Activated CD8-positive, alpha-beta T cell treated with anti-CD3 and anti-CD28 coated beads, Interleukin-2, amount 10 ng/mL, durations not matched to agents 7 days and 5 days (primary cell): ENCODE data around the gene MAP1A. TPM values are rescaled to one million over a fixed set of nuclear protein-coding genes. Genes with fewer than 3 reads are reported as not detected.
"Not testable (repeated sequence)": the region's sequence is repeated elsewhere in the genome, so short reads cannot be mapped to it uniquely, and the experiment has no call there.

ENCODE experiments used
- ATAC-seq: fragments of 150-1000 bp; cut with Tn5 transposase; one replicate; pipeline ENCODE4 v1.10.0; 2021; ENCODE audit warnings: moderate library complexity
- CTCF ChIA-PET: fragments of 350-600 bp; sonication (Branson Sonifier 250); formaldehyde crosslinking; loops from one replicate; lab custom pipeline; 2021; ENCODE audit warnings: antibody characterized with exemption; lab: Charles Lee
- POLR2A ChIA-PET: fragments of 350-600 bp; sonication (Branson Sonifier 250); formaldehyde crosslinking; loops from one replicate; lab custom pipeline; 2021; ENCODE audit warnings: antibody characterized with exemption; lab: Charles Lee
- DNase-seq: peaks from one replicate; pipeline ENCODE4 v3.0.0-alpha.2; 2020
- H3K27ac Mint-ChIP-seq: one replicate; pipeline ENCODE4 v1.8.0; 2021; ENCODE audit warnings: mild to moderate bottlenecking, mixed read lengths
- H3K27me3 Mint-ChIP-seq: one replicate; pipeline ENCODE4 v1.8.0; 2021; ENCODE audit warnings: low read depth, mixed read lengths
- H3K36me3 Mint-ChIP-seq: one replicate; pipeline ENCODE4 v1.8.0; 2021; ENCODE audit warnings: low read depth, mixed read lengths
- H3K4me1 Mint-ChIP-seq: one replicate; pipeline ENCODE4 v1.8.0; 2021; ENCODE audit warnings: low read depth, mixed read lengths
- H3K4me3 Mint-ChIP-seq: one replicate; pipeline ENCODE4 v1.8.0; 2021; ENCODE audit warnings: mild to moderate bottlenecking, mixed read lengths
- H3K9me3 Mint-ChIP-seq: one replicate; pipeline ENCODE4 v1.8.0; 2022; ENCODE audit warnings: mixed read lengths; ENCODE audit not compliant: insufficient read depth
- total RNA-seq, 2 experiments: library from RNA; stranded (reverse); gene quantifications; one replicate each; pipeline ENCODE4 v1.2.3, GENCODE V29; 2021

Gene MAP1A
- total RNA-seq, 2 experiments from 2014 or later = 5.3 to 5.6 TPM

- H3K36me3 Mint-ChIP-seq = peaks cover 2% of the 10 kb centered on the region
- ChIA-PET CTCF (interaction anchor here (0.9 kb wide), 1 partner anchor 90 kb away, joined by 3 read pairs; no protein-coding TSS in a partner anchor), POLR2A (no interaction called here)
- H3K27ac Mint-ChIP-seq = no peak overlapping the region
- no peaks in the 10 kb centered on the region for H3K27me3 Mint-ChIP-seq
- no peak overlapping the region for H3K4me3 Mint-ChIP-seq
- no peak for ATAC-seq
- DNase-seq = no peak
- H3K4me1 Mint-ChIP-seq = peaks cover 4% of the 10 kb centered on the region
- H3K9me3 Mint-ChIP-seq = no peaks in the 10 kb centered on the region
Measured at GRCh38 chr15:43531018-43531670, 13.7 kb downstream of the MAP1A start.

- H3K27me3 Mint-ChIP-seq, H3K9me3 Mint-ChIP-seq, ATAC-seq, H3K27ac Mint-ChIP-seq, POLR2A ChIA-PET, H3K36me3 Mint-ChIP-seq, DNase-seq, H3K4me3 Mint-ChIP-seq, H3K4me1 Mint-ChIP-seq, CTCF ChIA-PET: not testable (repeated sequence)
Measured at GRCh38 chr15:43532826-43533225, 15.4 kb downstream of the MAP1A start.

GRCh38 chr15:43534897-43535296, 17.5 kb downstream of the MAP1A start:
- CTCF ChIA-PET = no interaction called here

GRCh38 chr15:43538091-43538490, 20.7 kb downstream of the MAP1A start:
- DNase-seq (no peak), ATAC-seq (no peak)
- no peaks in the 10 kb centered on the region for H3K27me3 Mint-ChIP-seq
- POLR2A ChIA-PET = no interaction called here
- peaks cover 2% of the 10 kb centered on the region for H3K36me3 Mint-ChIP-seq
- H3K4me1 Mint-ChIP-seq = peaks cover 9% of the 10 kb centered on the region
- no peak overlapping the region for H3K27ac Mint-ChIP-seq
- CTCF ChIA-PET = no interaction called here
- no peaks in the 10 kb centered on the region for H3K9me3 Mint-ChIP-seq
- H3K4me3 Mint-ChIP-seq = no peak overlapping the region

More at GRCh38 chr15:43534897-43535296, 17.5 kb downstream of the MAP1A start:
- no peak overlapping the region for H3K27ac Mint-ChIP-seq
- DNase-seq (no peak), ATAC-seq (no peak)
- POLR2A ChIA-PET = no interaction called here
- H3K36me3 Mint-ChIP-seq = peaks cover 2% of the 10 kb centered on the region
- H3K4me1 Mint-ChIP-seq = no peaks in the 10 kb centered on the region
- no peak overlapping the region for H3K4me3 Mint-ChIP-seq
- H3K9me3 Mint-ChIP-seq = no peaks in the 10 kb centered on the region
- H3K27me3 Mint-ChIP-seq = no peaks in the 10 kb centered on the region

GRCh38 chr15:43541785-43542184, 24.4 kb downstream of the MAP1A start:
- H3K27ac Mint-ChIP-seq = no peak overlapping the region
- ChIA-PET CTCF (interaction anchor here (0.7 to 1.7 kb wide), 3 partner anchors 49 to 195 kb away, joined by 3 read pairs; partner anchors contain the start of gene TP53BP1), POLR2A (interaction anchor here (0.6 kb wide), 1 partner anchor 68 kb away, joined by 3 read pairs; no protein-coding TSS in a partner anchor)

GRCh38 chr15:43544266-43544665, 26.9 kb downstream of the MAP1A start:
- no peak overlapping the region for H3K4me3 Mint-ChIP-seq
- ChIA-PET POLR2A (no interaction called here), CTCF (no interaction called here)
- H3K4me1 Mint-ChIP-seq = peaks cover 9% of the 10 kb centered on the region
- no peak for DNase-seq
- no peaks in the 10 kb centered on the region for H3K27me3 Mint-ChIP-seq
- ATAC-seq = no peak
- peaks cover 3% of the 10 kb centered on the region for H3K36me3 Mint-ChIP-seq
- H3K27ac Mint-ChIP-seq = no peak overlapping the region
- no peaks in the 10 kb centered on the region for H3K9me3 Mint-ChIP-seq

More at GRCh38 chr15:43541785-43542184, 24.4 kb downstream of the MAP1A start:
- DNase-seq (no peak), ATAC-seq (no peak)
- peaks cover 9% of the 10 kb centered on the region for H3K4me1 Mint-ChIP-seq
- no peaks in the 10 kb centered on the region for H3K9me3 Mint-ChIP-seq
- H3K36me3 Mint-ChIP-seq = no peaks in the 10 kb centered on the region
- H3K27me3 Mint-ChIP-seq = no peaks in the 10 kb centered on the region
- no peak overlapping the region for H3K4me3 Mint-ChIP-seq

GRCh38 chr15:43545426-43545825, 28.0 kb downstream of the MAP1A start:
- Mint-ChIP-seq H3K4me1 (peaks cover 9% of the 10 kb centered on the region), H3K36me3 (peaks cover 3% of the 10 kb centered on the region), H3K9me3 (no peaks in the 10 kb centered on the region), H3K4me3 (no peak overlapping the region), H3K27me3 (no peaks in the 10 kb centered on the region), H3K27ac (no peak overlapping the region)
- ATAC-seq (no peak), DNase-seq (no peak)
- ChIA-PET CTCF (no interaction called here), POLR2A (no interaction called here)

GRCh38 chr15:43547539-43547938, 30.1 kb downstream of the MAP1A start:
- H3K9me3 Mint-ChIP-seq = no peaks in the 10 kb centered on the region
- no peak overlapping the region for H3K4me3 Mint-ChIP-seq
- H3K27me3 Mint-ChIP-seq = no peaks in the 10 kb centered on the region
- POLR2A ChIA-PET = no interaction called here
- peaks cover 2% of the 10 kb centered on the region for H3K4me1 Mint-ChIP-seq
- no peak overlapping the region for H3K27ac Mint-ChIP-seq
- DNase-seq = no peak
- CTCF ChIA-PET = no interaction called here
- peaks cover 3% of the 10 kb centered on the region for H3K36me3 Mint-ChIP-seq
- ATAC-seq = no peak

GRCh38 chr15:43550527-43551363, 33.3 kb downstream of the MAP1A start:
- no peaks in the 10 kb centered on the region for H3K27me3 Mint-ChIP-seq
- no peaks in the 10 kb centered on the region for H3K4me1 Mint-ChIP-seq
- peaks cover 3% of the 10 kb centered on the region for H3K36me3 Mint-ChIP-seq
- POLR2A ChIA-PET = no interaction called here
- CTCF ChIA-PET = no interaction called here
- H3K9me3 Mint-ChIP-seq = no peaks in the 10 kb centered on the region
- H3K27ac Mint-ChIP-seq = no peak overlapping the region
- ATAC-seq (no peak), DNase-seq (no peak)
- no peak overlapping the region for H3K4me3 Mint-ChIP-seq

GRCh38 chr15:43552256-43552655, 34.8 kb downstream of the MAP1A start:
- Mint-ChIP-seq H3K9me3 (no peaks in the 10 kb centered on the region), H3K27me3 (no peaks in the 10 kb centered on the region), H3K4me3 (no peak overlapping the region), H3K27ac (no peak overlapping the region), H3K36me3 (peaks cover 3% of the 10 kb centered on the region), H3K4me1 (no peaks in the 10 kb centered on the region)
- CTCF ChIA-PET = interaction anchor here (1.2 kb wide), 1 partner anchor 38 kb away, joined by 5 read pairs; no protein-coding TSS in a partner anchor
- POLR2A ChIA-PET = no interaction called here
- DNase-seq (no peak), ATAC-seq (no peak)

GRCh38 chr15:43552986-43553385, 35.6 kb downstream of the MAP1A start:
- Mint-ChIP-seq H3K36me3 (no peaks in the 10 kb centered on the region), H3K27ac (no peak overlapping the region), H3K9me3 (no peaks in the 10 kb centered on the region), H3K4me1 (no peaks in the 10 kb centered on the region), H3K27me3 (no peaks in the 10 kb centered on the region), H3K4me3 (no peak overlapping the region)
- POLR2A ChIA-PET = no interaction called here
- ATAC-seq = no peak
- CTCF ChIA-PET = no interaction called here
- DNase-seq = no peak

- H3K27me3 Mint-ChIP-seq, CTCF ChIA-PET, H3K9me3 Mint-ChIP-seq, ATAC-seq, H3K4me1 Mint-ChIP-seq, DNase-seq, H3K27ac Mint-ChIP-seq, H3K36me3 Mint-ChIP-seq, POLR2A ChIA-PET, H3K4me3 Mint-ChIP-seq: not testable (repeated sequence)
Measured at GRCh38 chr15:43562753-43563152, 45.3 kb downstream of the MAP1A start.
